WI38 (cell line): Measurements from ENCODE around the gene CTNND1.
A peak's percentile ranks its signal among the peaks of the same experiment; 100 is the strongest.

Source experiments
- H3K4me3 ChIP-seq: 2 replicates; pipeline ENCODE4 v1.5.1; 2011; ENCODE audit warnings: low read depth, mild to moderate bottlenecking, control low read depth, low read length
- TF ChIP-seq, protein P1 (sequence below): IDR thresholded peaks from 2 replicates; pipeline ENCODE4 v1.5.1; 2012; ENCODE audit warnings: low read depth, mild to moderate bottlenecking, control low read depth, low read length

Gene CTNND1

DNA sequence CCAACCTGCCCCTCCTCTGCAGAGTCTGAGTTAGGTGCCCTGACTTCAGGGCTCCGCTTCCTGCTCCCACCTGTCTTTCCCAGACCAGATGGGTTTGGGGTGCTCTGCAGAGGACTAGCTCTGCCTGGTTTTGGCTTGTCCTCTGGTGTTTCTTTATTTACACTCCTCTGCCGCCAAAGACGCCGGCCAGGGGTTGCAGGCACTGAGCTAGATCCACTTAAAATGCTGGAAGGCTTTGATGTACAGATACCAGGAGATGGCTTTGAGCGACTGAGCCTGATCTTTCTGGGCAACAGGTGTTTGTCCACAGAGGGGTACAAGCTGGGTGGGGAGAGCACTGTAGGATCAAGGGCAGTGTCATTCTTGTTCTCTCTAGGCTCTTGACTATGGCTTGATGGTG, 16.4 kb upstream of the CTNND1 start:
- TF ChIP-seq, protein P1, sequence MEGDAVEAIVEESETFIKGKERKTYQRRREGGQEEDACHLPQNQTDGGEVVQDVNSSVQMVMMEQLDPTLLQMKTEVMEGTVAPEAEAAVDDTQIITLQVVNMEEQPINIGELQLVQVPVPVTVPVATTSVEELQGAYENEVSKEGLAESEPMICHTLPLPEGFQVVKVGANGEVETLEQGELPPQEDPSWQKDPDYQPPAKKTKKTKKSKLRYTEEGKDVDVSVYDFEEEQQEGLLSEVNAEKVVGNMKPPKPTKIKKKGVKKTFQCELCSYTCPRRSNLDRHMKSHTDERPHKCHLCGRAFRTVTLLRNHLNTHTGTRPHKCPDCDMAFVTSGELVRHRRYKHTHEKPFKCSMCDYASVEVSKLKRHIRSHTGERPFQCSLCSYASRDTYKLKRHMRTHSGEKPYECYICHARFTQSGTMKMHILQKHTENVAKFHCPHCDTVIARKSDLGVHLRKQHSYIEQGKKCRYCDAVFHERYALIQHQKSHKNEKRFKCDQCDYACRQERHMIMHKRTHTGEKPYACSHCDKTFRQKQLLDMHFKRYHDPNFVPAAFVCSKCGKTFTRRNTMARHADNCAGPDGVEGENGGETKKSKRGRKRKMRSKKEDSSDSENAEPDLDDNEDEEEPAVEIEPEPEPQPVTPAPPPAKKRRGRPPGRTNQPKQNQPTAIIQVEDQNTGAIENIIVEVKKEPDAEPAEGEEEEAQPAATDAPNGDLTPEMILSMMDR = no peak
- H3K4me3 ChIP-seq = no peak overlapping the region

DNA sequence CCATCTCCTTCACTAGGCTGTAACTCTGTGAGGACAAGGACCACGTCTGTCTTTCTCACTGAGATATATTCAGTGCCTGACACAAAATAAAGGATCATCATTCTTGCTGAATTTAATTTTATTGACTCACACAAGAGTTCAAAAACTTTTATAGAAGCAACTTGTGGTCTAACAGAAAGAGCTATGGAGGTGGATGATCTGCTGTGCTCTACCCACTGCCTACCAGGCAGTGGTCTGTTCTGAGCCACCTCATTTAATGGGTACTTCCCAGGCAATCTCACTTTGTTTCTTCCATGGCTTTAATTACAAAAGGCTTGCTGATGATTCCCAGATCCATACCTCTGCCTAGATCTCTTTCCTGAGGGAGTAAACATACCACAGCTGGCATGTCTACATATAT, 14.7 kb upstream of the CTNND1 start:
- TF ChIP-seq, protein P1 = no peak
- no peak overlapping the region for H3K4me3 ChIP-seq

DNA sequence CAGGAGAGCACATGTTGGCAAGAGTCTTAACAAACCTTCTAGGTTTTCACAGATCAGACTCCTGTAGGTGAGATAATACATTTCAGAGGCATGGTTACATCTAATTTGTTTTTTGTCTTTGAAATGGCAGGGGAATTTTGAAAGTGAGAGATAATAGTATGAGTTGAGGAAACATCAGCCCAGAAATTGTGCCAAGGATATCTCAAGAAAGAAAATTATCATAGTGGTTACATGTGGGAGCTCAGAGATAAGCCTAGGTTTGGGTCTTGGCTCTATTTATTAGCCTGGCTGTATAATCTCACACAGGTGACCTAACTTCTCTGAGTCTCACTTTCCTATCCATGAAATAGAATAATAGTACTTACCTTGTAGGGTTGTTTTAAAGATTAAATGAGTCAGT, 10.4 kb upstream of the CTNND1 start:
- no peak overlapping the region for H3K4me3 ChIP-seq
- TF ChIP-seq, protein P1 = no peak

DNA sequence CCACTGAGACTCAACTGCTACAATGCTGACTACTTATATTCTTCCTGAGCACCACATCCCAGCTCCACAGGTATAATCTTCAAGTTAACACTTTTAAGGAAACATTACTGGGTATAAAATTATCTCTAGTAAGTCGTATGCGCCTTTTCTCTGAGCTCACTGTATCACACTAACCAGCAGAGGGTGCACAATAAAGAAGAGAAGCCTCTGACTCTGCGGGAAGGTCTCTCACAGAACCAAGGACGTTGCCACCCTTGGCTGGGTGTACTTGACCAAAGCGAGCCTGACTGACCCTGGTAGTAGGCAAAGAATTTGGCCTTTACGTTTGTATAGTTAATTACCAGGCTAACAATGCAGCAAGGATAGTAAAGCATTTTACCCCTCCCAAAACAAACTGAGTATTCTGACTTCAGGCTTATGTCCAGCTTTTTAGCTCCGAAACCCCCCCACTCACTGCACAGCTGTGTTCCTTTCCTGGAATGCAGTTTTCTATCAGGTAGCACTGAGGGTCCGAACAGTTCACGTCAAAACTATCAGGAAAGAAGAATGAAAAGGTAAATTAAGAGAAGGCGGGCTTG, 9.8 kb upstream of the CTNND1 start, which contains the start of gene BTBD18:
BTBD18 (minus strand) TSS at position 144 of the 578 bp plus-strand sequence. CDS start 631 bp downstream, outside the sequence.
- TF ChIP-seq, protein P1 = peak; percentile 15; the same call in 1 of the 2 replicates
- no peak within 1 kb of the TSS for H3K4me3 ChIP-seq

DNA sequence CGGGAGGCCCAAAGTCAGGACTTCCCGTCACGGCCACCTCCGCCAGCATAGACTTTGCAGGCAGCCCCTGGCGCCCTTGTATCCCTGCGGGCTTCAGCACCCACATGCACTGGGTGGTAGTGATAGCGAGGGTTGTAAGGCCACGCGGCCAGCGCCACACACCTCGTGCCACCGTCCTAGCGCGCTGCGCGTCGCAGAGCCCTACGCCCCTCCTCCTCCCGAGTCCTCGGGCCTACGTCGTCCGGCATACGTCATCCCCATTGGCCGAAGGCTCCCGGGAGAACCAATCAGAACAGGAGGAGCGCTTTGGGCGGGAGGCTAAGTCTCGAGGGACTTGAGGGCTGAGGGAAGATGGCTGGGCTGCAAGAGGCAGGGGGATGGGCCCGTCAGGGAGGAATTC, 8.6 kb upstream of the CTNND1 start:
- H3K4me3 ChIP-seq = no peak overlapping the region
- TF ChIP-seq, protein P1 = no peak

DNA sequence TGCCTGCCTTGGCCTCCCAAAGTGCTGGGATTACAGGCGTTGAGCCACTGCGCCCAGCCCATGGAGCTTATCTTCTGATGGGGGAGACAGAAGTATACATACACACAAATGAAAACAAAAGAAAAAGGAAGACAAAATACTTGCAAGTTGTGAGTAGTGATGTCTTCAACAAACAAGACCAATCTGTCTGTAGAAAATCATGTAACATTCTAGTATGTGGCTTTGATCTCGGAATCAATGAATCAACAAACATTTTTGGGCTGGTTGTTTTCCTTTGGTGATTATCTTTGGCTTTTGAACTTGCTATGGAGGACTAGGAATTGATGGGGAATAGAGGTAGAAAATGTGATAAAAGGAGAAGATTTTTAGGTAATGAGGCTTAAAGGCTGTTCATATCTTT, 3.4 kb upstream of the CTNND1 start:
- no peak overlapping the region for H3K4me3 ChIP-seq
- TF ChIP-seq, protein P1 = no peak

DNA sequence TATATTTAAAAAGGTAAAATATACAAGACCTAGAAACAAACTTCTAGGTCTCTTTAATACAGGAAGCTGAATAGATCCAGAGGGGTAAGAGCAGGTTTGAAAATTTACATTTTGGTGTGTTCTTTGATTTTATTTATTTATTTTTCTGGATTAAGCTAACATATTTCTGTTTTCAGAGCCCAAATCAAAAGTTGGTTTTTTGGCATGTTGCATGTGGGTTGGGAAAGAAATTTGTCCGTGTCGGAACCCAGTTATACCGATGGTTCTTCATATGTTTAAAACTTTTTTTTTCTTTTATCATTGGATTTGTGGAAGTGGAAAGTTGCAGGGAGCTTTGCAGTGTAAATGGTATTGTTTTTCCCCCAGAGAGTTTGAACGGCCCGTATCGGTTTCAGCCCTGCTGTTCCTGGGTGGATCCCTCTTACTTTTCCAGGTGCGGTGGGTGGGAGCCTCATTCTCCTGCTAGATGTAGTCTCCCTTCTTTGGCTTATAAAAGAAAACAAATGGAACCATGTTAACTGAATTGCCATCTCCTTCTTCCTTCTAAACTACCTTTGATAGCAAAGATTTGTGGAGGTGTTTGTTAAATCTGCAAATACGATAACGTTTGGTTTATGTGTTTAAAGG, 746 bp downstream of the CTNND1 start:
- TF ChIP-seq, protein P1 = no peak
- peak overlapping the region; percentile 89 for H3K4me3 ChIP-seq
